GM12892 (cell line): ENCODE results near the gene CECR2.

Experiments
- POLR2A ChIP-seq: IDR thresholded peaks from 2 replicates; pipeline ENCODE4 v1.6.1; 2011; ENCODE audit warnings: low read depth, low read length, control low read depth
- POLR2AphosphoS5 ChIP-seq: IDR thresholded peaks from 2 replicates; pipeline ENCODE4 v1.6.1; 2011; ENCODE audit warnings: low read depth, low read length, control low read depth

GRCh38 chr22:17331690-17332089, 37.6 kb upstream of the CECR2 start:
- no peak for TF ChIP-seq POLR2A
- no peak for TF ChIP-seq POLR2AphosphoS5
